ENCODE measurements around the gene WNT5B. TPM values are rescaled to one million over a fixed set of nuclear protein-coding genes. Genes with fewer than 3 reads are reported as not detected.

Gene WNT5B
- total and polyA plus RNA-seq, 9 of the 15 experiments (the other 6 are each of a cell fraction or from before 2014, with no cell fraction given), result 0.42 to 16.8 (median 5.4) TPM

GRCh38 chr12:1630827-1631591 is 2.0 kb downstream of the WNT5B start (continued):
- TF ChIP-seq MXI1 (IDR thresholded peaks at IDR 0.05; ENCODE audit: low read depth, low read length) (no peak), ZC3H11A (IDR thresholded peaks at IDR 0.05; ENCODE audit: low read depth, low read length) (no peak), ZKSCAN1 (IDR thresholded peaks at IDR 0.05; ENCODE audit: low read depth, low read length) (no peak), RBM25 (IDR thresholded peaks at IDR 0.05; ENCODE audit: low read depth, low read length, severe bottlenecking) (no peak), RBM14 (IDR thresholded peaks at IDR 0.05; ENCODE audit: borderline replicate concordance, insufficient read depth, low read depth, low read length) (no peak), ZKSCAN8 (CRISPR knock-in tag; IDR thresholded peaks at IDR 0.05) (no peak), CEBPZ (IDR thresholded peaks at IDR 0.05; ENCODE audit: borderline replicate concordance, low read depth, low read length) (no peak), ZFPM2 (CRISPR knock-in tag; IDR thresholded peaks at IDR 0.05) (no peak), HCFC1 (IDR thresholded peaks at IDR 0.05; ENCODE audit: low read depth, low read length) (no peak)

All from K562 (cell line).